ENCODE results near the gene CDKL1.

GRCh38 chr14:50319721-50320120 is 77.0 kb downstream of the CDKL1 start:
- TF ChIP-seq EZH2 (IDR thresholded peaks at IDR 0.05; ENCODE audit: insufficient read depth, poor library complexity, severe bottlenecking) (no peak), EZH2phosphoT487 (IDR thresholded peaks at IDR 0.05; ENCODE audit: insufficient read depth, low read depth) (no peak)

All from GM23248 (cell line).